Liver (tissue), 9 donors: ENCODE results near the gene NTF4. TPM values are rescaled to one million over a fixed set of nuclear protein-coding genes. Genes with fewer than 3 reads are reported as not detected.
A peak's percentile ranks its signal among the peaks of the same experiment; 100 is the strongest.

Experiments used
- DNase-seq: peaks from one replicate; pipeline ENCODE4 v3.0.0-alpha.2; 2017; ENCODE audit warnings: low spot score
- H3K27ac ChIP-seq, 2 donors: one replicate each; pipeline ENCODE4 v1.7.0; 2013; ENCODE audit warnings: inconsistent platforms in 2 of 2, low read length in 2 of 2, control low read depth in 1 of 2, low read depth in 1 of 2, mild to moderate bottlenecking in 1 of 2
- H3K27me3 ChIP-seq, 4 donors: one replicate each; pipeline versions ENCODE4 v1.6.1 to v1.7.0; 2013; ENCODE audit warnings: low read length in 3 of 4, inconsistent platforms in 1 of 4, mild to moderate bottlenecking in 1 of 4, moderate library complexity in 1 of 4; ENCODE audit not compliant: control insufficient read depth in 4 of 4, insufficient read depth in 4 of 4
- H3K36me3 ChIP-seq, 4 donors: one replicate each; pipeline versions ENCODE4 v1.6.1 to v1.7.0; 2013; ENCODE audit warnings: low read length in 3 of 4, mild to moderate bottlenecking in 3 of 4, low read depth in 1 of 4, moderate library complexity in 1 of 4; ENCODE audit not compliant: control insufficient read depth in 4 of 4, insufficient read depth in 3 of 4
- H3K4me1 ChIP-seq, 4 donors: one replicate each; pipeline versions ENCODE4 v1.6.1 to v1.7.0; 2013; ENCODE audit warnings: low read length in 3 of 4, mild to moderate bottlenecking in 3 of 4, moderate library complexity in 1 of 4; ENCODE audit not compliant: control insufficient read depth in 4 of 4, insufficient read depth in 4 of 4
- H3K4me3 ChIP-seq, 3 donors: one replicate each; pipeline versions ENCODE4 v1.6.1 to v1.7.0; 2013; ENCODE audit warnings: low read length in 3 of 3, control low read depth in 1 of 3, low read depth in 1 of 3, mild to moderate bottlenecking in 1 of 3
- H3K9ac ChIP-seq, 2 donors: one replicate each; pipeline ENCODE4 v1.7.0; 2013; ENCODE audit warnings: low read length in 2 of 2, mild to moderate bottlenecking in 2 of 2, moderate library complexity in 2 of 2, control low read depth in 1 of 2, low read depth in 1 of 2
- H3K9me3 ChIP-seq, 4 donors: one replicate each; pipeline versions ENCODE4 v1.6.1 to v1.7.0; 2013; ENCODE audit warnings: low read length in 3 of 4; ENCODE audit not compliant: control insufficient read depth in 4 of 4
- CTCF ChIP-seq: fragments of 150-350 bp; IDR thresholded peaks from 2 replicates; pipeline ENCODE4 v1.5.1; 2017; ENCODE audit warnings: improper control_type of control experiment, low read depth, low read length; ENCODE audit not compliant: missing input control
- EGR1 ChIP-seq, 2 donors: IDR thresholded peaks; 2 replicates each; pipeline ENCODE4 v1.6.1; 2016 to 2018; ENCODE audit warnings: antibody characterized with exemption in 2 of 2, low read depth in 2 of 2
- FOXA1 ChIP-seq: IDR thresholded peaks from 2 replicates; pipeline ENCODE4 v1.6.1; 2016; ENCODE audit warnings: antibody characterized with exemption
- FOXA2 ChIP-seq: IDR thresholded peaks from 2 replicates; pipeline ENCODE4 v1.6.1; 2016; ENCODE audit warnings: antibody characterized with exemption
- GABPA ChIP-seq, 2 donors: IDR thresholded peaks in 1 of 2; conservative IDR thresholded peaks in 1 of 2; 2 replicates each; pipeline ENCODE4 v1.6.1; 2016; ENCODE audit warnings: antibody characterized with exemption in 2 of 2, mild to moderate bottlenecking in 1 of 2, moderate library complexity in 1 of 2
- HNF4A ChIP-seq, 2 donors: conservative IDR thresholded peaks; 2 replicates each; pipeline ENCODE4 v1.6.1; 2016; ENCODE audit warnings: antibody characterized with exemption in 2 of 2, mild to moderate bottlenecking in 2 of 2
- HNF4G ChIP-seq: IDR thresholded peaks from 2 replicates; pipeline ENCODE4 v1.6.1; 2016; ENCODE audit warnings: antibody characterized with exemption
- REST ChIP-seq: IDR thresholded peaks from 2 replicates; pipeline ENCODE4 v1.6.1; 2016; ENCODE audit warnings: antibody characterized with exemption, mild to moderate bottlenecking
- RXRA ChIP-seq, 2 donors: IDR thresholded peaks; 2 replicates each; pipeline ENCODE4 v1.6.1; 2017 to 2018; ENCODE audit warnings: antibody characterized with exemption in 2 of 2, mild to moderate bottlenecking in 1 of 2
- SP1 ChIP-seq: IDR thresholded peaks from 2 replicates; pipeline ENCODE4 v1.6.1; 2018; ENCODE audit warnings: antibody characterized with exemption, mild to moderate bottlenecking
- TAF1 ChIP-seq: conservative IDR thresholded peaks from 2 replicates; pipeline ENCODE4 v1.6.1; 2016; ENCODE audit warnings: antibody characterized with exemption, mild to moderate bottlenecking
- WGBS: extraction: QIAGEN DNeasy Blood & Tissue Kit; methylation state at CpG from one replicate; pipeline ENCODE4 v1.1.7; 2013; 5-methylcytosine and 5-hydroxymethylcytosine counted together
- polyA plus RNA-seq, 2 donors: library from polyadenylated mRNA; stranded (reverse) in 1 of 2; unstranded in 1 of 2; fragments of 200-250 nt in 1 of 2; fragments of >200 nt in 1 of 2; fragmentation: Nextera tagmentation in 1 of 2; extraction: Ambion mirVana in 1 of 2; gene quantifications; one replicate each; pipeline versions ENCODE4 v1.2.1 to v1.2.3, GENCODE V29; 2013 to 2015
- total RNA-seq, 2 donors: library from RNA; depleted of rRNA; stranded (reverse); fragments of >200 nt; gene quantifications; one replicate each; pipeline ENCODE4 v1.2.3, GENCODE V29; 2014
- TF ChIP-seq, protein P1 (sequence below): IDR thresholded peaks from 2 replicates; pipeline ENCODE4 v1.6.1; 2016; ENCODE audit warnings: antibody characterized with exemption
- TF ChIP-seq, protein P2 (sequence below): IDR thresholded peaks from 2 replicates; pipeline ENCODE4 v1.6.1; 2016; ENCODE audit warnings: antibody characterized with exemption
- donor health status: healthy.
- donor health status: healthy.
- donor health status: healthy.
- donor health status: healthy.
- donor health status: healthy.

Gene NTF4
- total and polyA plus RNA-seq, 4 donors: not detected

DNA sequence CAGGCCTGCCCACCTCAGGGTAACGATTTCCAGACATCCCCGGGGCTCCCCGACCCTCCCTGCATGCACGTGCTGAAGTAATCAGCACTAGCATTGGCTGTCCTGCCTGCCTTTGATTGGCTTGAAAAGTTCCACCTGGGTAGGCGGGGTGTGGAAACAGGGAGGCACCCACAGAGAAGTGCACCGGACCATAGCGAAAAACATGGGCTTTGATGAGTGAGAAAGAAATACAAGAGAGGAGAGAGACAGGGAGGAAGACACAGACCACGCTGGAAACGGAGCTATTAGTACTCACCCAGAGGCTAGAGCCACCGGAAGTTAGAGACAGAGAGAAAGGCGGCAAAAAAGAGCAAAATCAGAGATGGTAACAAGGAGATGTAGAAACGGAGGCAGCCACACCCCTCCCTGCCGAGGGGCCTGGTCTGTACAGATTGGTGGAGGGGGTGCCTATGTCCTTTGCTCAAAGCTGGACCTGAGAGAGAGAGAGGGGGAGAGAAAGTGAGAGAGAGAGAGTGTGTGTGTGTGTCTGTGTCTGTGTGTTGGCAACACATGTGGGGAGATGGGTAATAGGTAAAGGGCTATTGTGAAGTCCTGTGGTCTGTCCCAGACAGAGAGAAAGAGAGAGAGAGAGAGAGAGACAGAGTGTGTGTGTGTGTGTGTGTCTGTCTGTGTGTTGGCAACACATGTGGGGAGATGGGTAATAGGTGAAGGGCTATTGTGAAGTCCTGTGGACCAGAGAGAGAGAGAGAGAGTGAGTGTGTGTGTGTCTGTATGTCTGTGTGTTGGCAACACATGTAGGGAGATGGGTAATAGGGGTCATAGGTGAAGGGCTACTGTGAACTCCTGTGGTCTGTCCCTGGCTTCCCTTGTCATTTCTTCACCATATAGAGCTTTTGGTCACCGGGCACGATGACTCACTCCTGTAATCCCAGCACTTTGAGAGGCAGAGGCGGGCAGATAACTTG, 43.4 kb downstream of the NTF4 start:
- WGBS: 50% methylated on average over 16 of the region's 16 CpGs
- Histone ChIP-seq H3K27ac (no peak overlapping the region), H3K9ac (no peak overlapping the region), H3K27me3 (no peaks in the 10 kb centered on the region), H3K36me3 (peaks cover 0 to under 1% (median 0%) of the 10 kb centered on the region in 4 donors), H3K4me1 (peaks cover 5 to 22% (median 16%) of the 10 kb centered on the region in 4 donors), H3K4me3 (no peak overlapping the region), H3K9me3 (no peaks in the 10 kb centered on the region)
- DNase-seq: no peak
- TF ChIP-seq HNF4G: no peak

- WGBS: 71% methylated on average over 11 of the region's 11 CpGs
- H3K4me3 ChIP-seq: no peak overlapping the region
- peaks cover 5 to 22% (median 16%) of the 10 kb centered on the region in 4 donors for H3K4me1 ChIP-seq
- H3K27me3 ChIP-seq: no peaks in the 10 kb centered on the region
- no peak overlapping the region for H3K9ac ChIP-seq
- no peak for DNase-seq
- no peak for TF ChIP-seq TAF1
- TF ChIP-seq FOXA2: no peak
- TF ChIP-seq SP1: no peak
- no peak for TF ChIP-seq GABPA (IDR thresholded peaks at IDR 0.05 in 1 of 2, conservative IDR thresholded peaks at IDR 0.05 in 1 of 2)
- no peak for TF ChIP-seq HNF4A (conservative IDR thresholded peaks at IDR 0.05)
- TF ChIP-seq, protein P1, sequence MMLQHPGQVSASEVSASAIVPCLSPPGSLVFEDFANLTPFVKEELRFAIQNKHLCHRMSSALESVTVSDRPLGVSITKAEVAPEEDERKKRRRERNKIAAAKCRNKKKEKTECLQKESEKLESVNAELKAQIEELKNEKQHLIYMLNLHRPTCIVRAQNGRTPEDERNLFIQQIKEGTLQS: no peak
- TF ChIP-seq REST: no peak
- TF ChIP-seq FOXA1: no peak
- TF ChIP-seq HNF4G: no peak
- TF ChIP-seq EGR1 (IDR thresholded peaks at IDR 0.05; ENCODE audit: low read depth in 2 of 2): no peak
- peaks cover 0 to 4% (median 3%) of the 10 kb centered on the region in 4 donors for H3K36me3 ChIP-seq
- no peak overlapping the region for H3K27ac ChIP-seq
- H3K9me3 ChIP-seq: no peaks in the 10 kb centered on the region
These were observed 44.3 kb downstream of the NTF4 start for GRCh38 chr19:49020342-49020741.

GRCh38 chr19:49019242-49019932, 45.2 kb downstream of the NTF4 start:
- H3K4me3 ChIP-seq: peak overlapping the region in 1 of 3 donors; percentile 35
- DNase-seq: peak; percentile 57
- no peak overlapping the region for H3K27ac ChIP-seq
- peaks cover under 1 to 13% (median 4%) of the 10 kb centered on the region in 4 donors for H3K36me3 ChIP-seq
- H3K9ac ChIP-seq: no peak overlapping the region
- H3K4me1 ChIP-seq: peaks cover 5 to 22% (median 16%) of the 10 kb centered on the region in 4 donors
- 19% methylated on average over 41 of the region's 41 CpGs for WGBS
- no peak for TF ChIP-seq RXRA (IDR thresholded peaks at IDR 0.05)
- no peak for TF ChIP-seq HNF4A (conservative IDR thresholded peaks at IDR 0.05)
- no peak for TF ChIP-seq CTCF
- no peak for TF ChIP-seq TAF1
- TF ChIP-seq EGR1 (IDR thresholded peaks at IDR 0.05; ENCODE audit: low read depth in 2 of 2): no peak
- TF ChIP-seq, protein P1: no peak
- TF ChIP-seq, protein P2, sequence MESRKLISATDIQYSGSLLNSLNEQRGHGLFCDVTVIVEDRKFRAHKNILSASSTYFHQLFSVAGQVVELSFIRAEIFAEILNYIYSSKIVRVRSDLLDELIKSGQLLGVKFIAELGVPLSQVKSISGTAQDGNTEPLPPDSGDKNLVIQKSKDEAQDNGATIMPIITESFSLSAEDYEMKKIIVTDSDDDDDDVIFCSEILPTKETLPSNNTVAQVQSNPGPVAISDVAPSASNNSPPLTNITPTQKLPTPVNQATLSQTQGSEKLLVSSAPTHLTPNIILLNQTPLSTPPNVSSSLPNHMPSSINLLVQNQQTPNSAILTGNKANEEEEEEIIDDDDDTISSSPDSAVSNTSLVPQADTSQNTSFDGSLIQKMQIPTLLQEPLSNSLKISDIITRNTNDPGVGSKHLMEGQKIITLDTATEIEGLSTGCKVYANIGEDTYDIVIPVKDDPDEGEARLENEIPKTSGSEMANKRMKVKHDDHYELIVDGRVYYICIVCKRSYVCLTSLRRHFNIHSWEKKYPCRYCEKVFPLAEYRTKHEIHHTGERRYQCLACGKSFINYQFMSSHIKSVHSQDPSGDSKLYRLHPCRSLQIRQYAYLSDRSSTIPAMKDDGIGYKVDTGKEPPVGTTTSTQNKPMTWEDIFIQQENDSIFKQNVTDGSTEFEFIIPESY: no peak
- H3K27me3 ChIP-seq: no peaks in the 10 kb centered on the region
- no peaks in the 10 kb centered on the region for H3K9me3 ChIP-seq
